A549 treated with AZD9567 at 1 μM for 4 hours (cell line): ENCODE measurements around the gene GAS7. TPM values are rescaled to one million over a fixed set of nuclear protein-coding genes. Genes with fewer than 3 reads are reported as not detected.

ENCODE experiments used
- total RNA-seq: library from RNA; stranded (reverse); fragments of 200-300 nt; extraction: Qiagen RNA extraction; gene quantifications from 5 replicates; pipeline ENCODE4 v1.2.3, GENCODE V29; 2022; ENCODE audit not compliant: insufficient read depth

Gene GAS7
- total RNA-seq, result 0.23 to 0.64 TPM (median 0.37 TPM) in 4 of 5 replicates, not detected in the other

GRCh38 chr17:10198509-10199249, at the start of gene GAS7:
Gene GAS7, minus strand, starts transcription at chr17:10198606.

GRCh38 chr17:9905078-9905415, 293.4 kb downstream of the GAS7 start, which contains the start of gene RCVRN:
Gene RCVRN, minus strand, starts transcription at chr17:9905271. Its CDS starts 91 bp downstream, at chr17:9905180.

Other genes with a start within 250 kb of the GAS7 start
- gene MYH13, start 174.4 kb upstream of the GAS7 start, total RNA-seq, result not detected in 5 replicates
- not detected in 5 replicates for gene MYH8, start 223.3 kb upstream of the GAS7 start, total RNA-seq